Endothelial cell of umbilical vein (primary cell): ENCODE data around the gene SERPINA3. TPM values are rescaled to one million over a fixed set of nuclear protein-coding genes. Genes with fewer than 3 reads are reported as not detected.

Experiments used
- BruUV-seq: library from RNA; stranded (reverse); fragments of 400-500 nt; replicated peaks from 2 replicates; lab custom pipeline; 2021; lab: Mats Ljungman, UMichigan
- CTCF ChIA-PET: fragments of 300-600, 350-600 bp; sonication (Branson Sonifier 250); formaldehyde crosslinking; loops from one replicate; lab custom pipeline; 2021; ENCODE audit warnings: antibody characterized with exemption, inconsistent platforms; lab: Charles Lee
- POLR2A ChIA-PET: fragments of 300-600, 350-600 bp; sonication (Branson Sonifier 250); formaldehyde crosslinking; loops from one replicate; lab custom pipeline; 2021; ENCODE audit warnings: antibody characterized with exemption, inconsistent platforms; lab: Charles Lee
- DNase-seq: peaks from one replicate; pipeline ENCODE4 v3.0.0-alpha.2; 2011; ENCODE audit warnings: low read depth, low spot score
- FAIRE-seq: peaks from 2 replicates; lab custom pipeline; 2011; peaks lifted over from hg19 to GRCh38; lab: Jason Lieb, UNC
- H2AFZ ChIP-seq: 2 replicates; pipeline ENCODE4 v1.6.0; 2012; ENCODE audit warnings: low read depth, low read length, control low read depth, inconsistent platforms
- H3K27ac ChIP-seq: 2 replicates; pipeline ENCODE4 v1.5.1; 2011; ENCODE audit warnings: low read depth, mild to moderate bottlenecking, control low read depth, low read length, moderate library complexity; ENCODE audit not compliant: insufficient read depth
- H3K27me3 ChIP-seq, 2 experiments: 2 replicates each; pipeline versions ENCODE4 v1.6.0 to v1.6.1; 2011; ENCODE audit warnings: low read length in 2 of 2, mixed read lengths in 1 of 2; ENCODE audit not compliant: control insufficient read depth in 2 of 2, insufficient read depth in 2 of 2
- H3K36me3 ChIP-seq, 2 experiments: 2 replicates in 1 of 2; 3 replicates in 1 of 2; pipeline ENCODE4 v1.5.1; 2011; ENCODE audit warnings: low read length in 2 of 2, mild to moderate bottlenecking in 1 of 2, moderate library complexity in 1 of 2; ENCODE audit not compliant: control insufficient read depth in 2 of 2, insufficient read depth in 2 of 2; ENCODE audit errors: extremely low read depth in 1 of 2
- H3K4me1 ChIP-seq: 3 replicates; pipeline ENCODE4 v1.5.1; 2011; ENCODE audit warnings: mild to moderate bottlenecking, low read length; ENCODE audit not compliant: control insufficient read depth, insufficient read depth; ENCODE audit errors: extremely low read depth
- H3K4me2 ChIP-seq: 2 replicates; pipeline ENCODE4 v1.6.1; 2011; ENCODE audit warnings: low read length, control low read depth, mixed read lengths; ENCODE audit not compliant: insufficient read depth
- H3K4me3 ChIP-seq, 3 experiments: fragments of 200-600 bp in 1 of 3; sonication (generic), shearing (Covaris generic) in 1 of 3; replicated peaks in 1 of 3; 2 replicates each; pipeline ENCODE4 v1.5.1; 2011 to 2016; ENCODE audit warnings: control low read depth in 3 of 3, low read length in 3 of 3, mild to moderate bottlenecking in 2 of 3, inconsistent platforms in 1 of 3, low read depth in 1 of 3, moderate library complexity in 1 of 3; ENCODE audit not compliant: insufficient read depth in 1 of 3
- H3K79me2 ChIP-seq: 2 replicates; pipeline ENCODE4 v1.6.0; 2012; ENCODE audit warnings: low read length, inconsistent platforms; ENCODE audit not compliant: control insufficient read depth, insufficient read depth
- H3K9ac ChIP-seq: replicated peaks from 2 replicates; pipeline ENCODE3; 2011; ENCODE audit warnings: low read length, control low read depth; ENCODE audit not compliant: insufficient read depth; ENCODE audit errors: extremely low read depth
- H3K9me1 ChIP-seq: replicated peaks from 3 replicates; pipeline ENCODE4 v1.6.0; 2011; ENCODE audit warnings: mild to moderate bottlenecking, low read length; ENCODE audit not compliant: control insufficient read depth, insufficient read depth; ENCODE audit errors: extremely low read depth
- H3K9me3 ChIP-seq: replicated peaks from 2 replicates; pipeline ENCODE4 v1.5.1; 2012; ENCODE audit warnings: low read length, inconsistent platforms; ENCODE audit not compliant: control insufficient read depth, insufficient read depth
- H4K20me1 ChIP-seq: replicated peaks from 2 replicates; pipeline ENCODE3; 2011; ENCODE audit warnings: mild to moderate bottlenecking, low read length; ENCODE audit not compliant: control insufficient read depth, insufficient read depth; ENCODE audit errors: extremely low read depth
- CTCF ChIP-seq, 2 donors: IDR thresholded peaks; 1 replicate in 1 of 2; 2 replicates in 1 of 2; pipeline ENCODE4 v1.5.1; 2011; ENCODE audit warnings: low read length in 2 of 2, mild to moderate bottlenecking in 2 of 2, moderate library complexity in 2 of 2, control low read depth in 1 of 2, inconsistent platforms in 1 of 2, low read depth in 1 of 2; ENCODE audit not compliant: insufficient read depth in 1 of 2; ENCODE audit errors: extremely low read depth in 1 of 2
- EZH2 ChIP-seq: IDR thresholded peaks from 2 replicates; pipeline ENCODE4 v1.6.1; 2012; ENCODE audit warnings: borderline replicate concordance, low read depth, mild to moderate bottlenecking, moderate library complexity, low read length, inconsistent platforms; ENCODE audit not compliant: severe bottlenecking
- FOS ChIP-seq: IDR thresholded peaks from 2 replicates; pipeline ENCODE4 v1.6.1; 2011; ENCODE audit warnings: mild to moderate bottlenecking, low read length, moderate library complexity, borderline replicate concordance; ENCODE audit not compliant: insufficient read depth
- GATA2 ChIP-seq: IDR thresholded peaks from 2 replicates; pipeline ENCODE4 v1.7.0; 2011; ENCODE audit warnings: low read depth, mild to moderate bottlenecking, moderate library complexity, mixed read lengths, low read length; ENCODE audit not compliant: insufficient read length, insufficient read depth
- JUN ChIP-seq: IDR thresholded peaks from 2 replicates; pipeline ENCODE4 v1.6.1; 2011; ENCODE audit warnings: borderline replicate concordance, low read depth; ENCODE audit not compliant: insufficient read length, insufficient read depth
- MYC ChIP-seq: IDR thresholded peaks from one replicate; pipeline ENCODE4 v1.6.1; 2011; ENCODE audit warnings: mild to moderate bottlenecking, low read depth, low read length
- POLR2A ChIP-seq: IDR thresholded peaks from 2 replicates; pipeline ENCODE4 v1.6.1; 2012; ENCODE audit warnings: low read depth, mild to moderate bottlenecking, control low read depth, low read length
- POLR2AphosphoS5 ChIP-seq: IDR thresholded peaks from 2 replicates; pipeline ENCODE4 v1.6.1; 2012; ENCODE audit warnings: low read depth, mild to moderate bottlenecking, control low read depth, low read length, moderate library complexity; ENCODE audit not compliant: insufficient read depth
- dilution Hi-C: fragments of 300-500 bp; cut with MboI; formaldehyde crosslinking; loops from one replicate; pipeline ENCODE4 v1.15.0; 2019; ENCODE audit warnings: low sequenced_read_pairs; ENCODE audit not compliant: extremely low pct_ligation_motif_present
- intact Hi-C: fragments of 100-400 bp; cut with micrococcal nuclease; formaldehyde crosslinking; loops from one replicate; pipeline ENCODE4 v1.10.0; 2022
- polyA plus RNA-seq, 4 experiments: library from polyadenylated mRNA; depleted of rRNA in 3 of 4; stranded (reverse) in 3 of 4; unstranded in 1 of 4; fragments of >200 nt; gene quantifications; 2 replicates each; pipeline versions ENCODE4 v1.2.1 to v1.2.3, GENCODE V29; 2011 to 2012; ENCODE audit warnings: missing spikeins in 1 of 4
- total RNA-seq: library from RNA; stranded (reverse); gene quantifications from 2 replicates; pipeline ENCODE4 v1.2.3, GENCODE V29; 2021
- TF ChIP-seq, protein P1 (sequence below): IDR thresholded peaks from 2 replicates; pipeline ENCODE4 v1.6.1; 2011; ENCODE audit not compliant: insufficient read depth, insufficient read length

The SERPINA3 gene
- total and polyA plus RNA-seq, 2 donors (not counting 3 experiments of a cell fraction or from before 2014, with no cell fraction given) = not detected

- dilution Hi-C loops = no loop called here
- BruUV-seq = no TSS peak
- POLR2A ChIA-PET = no interaction called here
Measured at GRCh38 chr14:94630396-94630795, 18.2 kb downstream of the SERPINA3 start.

More at GRCh38 chr14:94630396-94630795, 18.2 kb downstream of the SERPINA3 start:
- H3K36me3 ChIP-seq = no peaks in the 10 kb centered on the region
- H3K79me2 ChIP-seq = no peaks in the 10 kb centered on the region
- no peak overlapping the region for H3K27ac ChIP-seq
- DNase-seq (no peak), FAIRE-seq (no peak)
- no peak for TF ChIP-seq POLR2A
- TF ChIP-seq POLR2AphosphoS5 = no peak
- TF ChIP-seq, protein P1, sequence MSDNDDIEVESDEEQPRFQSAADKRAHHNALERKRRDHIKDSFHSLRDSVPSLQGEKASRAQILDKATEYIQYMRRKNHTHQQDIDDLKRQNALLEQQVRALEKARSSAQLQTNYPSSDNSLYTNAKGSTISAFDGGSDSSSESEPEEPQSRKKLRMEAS = no peak
- no peak for TF ChIP-seq FOS
- TF ChIP-seq MYC = no peak
- no peak for TF ChIP-seq GATA2
- no peak for TF ChIP-seq EZH2
- no peak for TF ChIP-seq CTCF (IDR thresholded peaks at IDR 0.05; ENCODE audit: extremely low read depth in 1 of 2, insufficient read depth in 1 of 2, low read depth in 1 of 2, low read length in 2 of 2)
- no peak for TF ChIP-seq JUN
- H3K9me3 ChIP-seq = no peaks in the 10 kb centered on the region
- H3K4me3 ChIP-seq = no peak overlapping the region
- H3K9ac ChIP-seq = no peak overlapping the region
- no peaks in the 10 kb centered on the region for H3K4me1 ChIP-seq
- no peaks in the 10 kb centered on the region for H3K9me1 ChIP-seq
- intact Hi-C loops = no loop called here
- no peaks in the 10 kb centered on the region for H3K27me3 ChIP-seq
- no peak overlapping the region for H3K4me2 ChIP-seq
- CTCF ChIA-PET = no interaction called here
- no peaks in the 10 kb centered on the region for H4K20me1 ChIP-seq
- H2AFZ ChIP-seq = no peak overlapping the region
